Stimulated activated CD8-positive, alpha-beta memory T cell treated with anti-CD3 and anti-CD28 coated beads, Interleukin-15, amount 100 ng/mL, for 48 hours (primary cell): ENCODE data around the gene MAML2.

ENCODE experiments used
- DNase-seq, 2 donors: peaks; one replicate each; pipeline ENCODE4 v3.0.0-alpha.2; 2020; ENCODE audit warnings: low read depth in 2 of 2

Gene MAML2

GRCh38 chr11:96211436-96211835, 131.6 kb downstream of the MAML2 start:
- no peak for DNase-seq

GRCh38 chr11:96207459-96208449, 135.2 kb downstream of the MAML2 start:
- no peak for DNase-seq

GRCh38 chr11:96206955-96207354, 136.0 kb downstream of the MAML2 start:
- DNase-seq = no peak

GRCh38 chr11:96205460-96205809, 137.6 kb downstream of the MAML2 start:
- DNase-seq = no peak

DNA sequence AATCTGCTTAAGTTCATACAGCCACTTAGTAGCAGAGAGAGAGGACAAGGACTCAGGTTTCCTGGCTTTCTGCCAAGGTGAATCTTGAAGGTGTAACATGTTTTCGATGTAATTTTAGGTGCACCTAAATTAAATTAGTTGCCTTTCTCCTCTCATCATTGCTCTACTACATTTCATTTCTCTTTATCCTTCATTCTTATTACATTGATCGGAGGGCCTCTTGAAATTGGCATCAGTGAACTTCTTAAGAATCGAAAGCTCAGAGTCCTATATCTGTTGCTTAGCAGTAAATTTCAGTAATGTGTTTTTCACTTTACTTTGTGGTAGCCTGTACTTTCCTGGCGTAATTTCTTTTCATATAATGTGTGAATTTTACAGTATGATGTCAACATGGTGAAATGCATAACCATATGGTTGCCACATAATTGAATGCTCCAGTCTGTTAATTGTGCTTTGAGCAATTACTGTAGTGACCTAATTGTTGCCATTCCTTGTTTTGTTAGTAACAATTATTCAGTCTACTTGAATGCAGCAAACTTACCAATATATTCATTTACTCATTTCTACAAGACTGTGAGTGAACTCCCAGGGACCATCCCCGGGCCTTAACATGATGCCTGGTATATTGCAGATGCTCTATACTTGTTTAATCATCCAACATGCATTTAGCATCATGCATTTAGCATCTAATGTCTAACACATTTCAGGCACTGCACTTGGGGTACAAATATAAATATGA, 138.1 kb downstream of the MAML2 start:
- DNase-seq = no peak

- no peak for DNase-seq
These were observed 138.7 kb downstream of the MAML2 start for GRCh38 chr11:96204366-96204659.

GRCh38 chr11:96203567-96204365, 139.2 kb downstream of the MAML2 start:
- no peak for DNase-seq

DNA sequence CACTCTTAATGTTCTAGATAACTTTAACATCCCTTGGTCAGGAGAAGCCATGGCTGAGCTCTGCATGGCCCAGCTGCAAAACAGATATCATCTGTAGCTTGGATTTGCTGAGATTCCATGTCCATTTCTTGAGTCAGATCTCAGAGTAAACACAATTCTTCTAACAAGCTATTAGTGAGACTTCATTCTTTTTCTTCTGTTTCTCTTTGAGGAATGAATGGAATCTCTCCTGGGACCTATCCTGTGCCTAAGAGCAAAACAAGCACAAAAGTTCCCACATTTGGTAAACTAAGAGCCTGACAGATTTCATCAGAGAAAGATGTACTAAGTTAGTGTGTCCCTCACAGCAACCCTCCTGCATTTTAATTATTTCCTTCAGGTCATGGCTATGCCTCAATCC, 142.8 kb downstream of the MAML2 start:
- no peak for DNase-seq

GRCh38 chr11:96199563-96200025, 143.4 kb downstream of the MAML2 start:
- DNase-seq = no peak

- no peak for DNase-seq
These were observed 144.9 kb downstream of the MAML2 start for GRCh38 chr11:96197801-96198701.

DNA sequence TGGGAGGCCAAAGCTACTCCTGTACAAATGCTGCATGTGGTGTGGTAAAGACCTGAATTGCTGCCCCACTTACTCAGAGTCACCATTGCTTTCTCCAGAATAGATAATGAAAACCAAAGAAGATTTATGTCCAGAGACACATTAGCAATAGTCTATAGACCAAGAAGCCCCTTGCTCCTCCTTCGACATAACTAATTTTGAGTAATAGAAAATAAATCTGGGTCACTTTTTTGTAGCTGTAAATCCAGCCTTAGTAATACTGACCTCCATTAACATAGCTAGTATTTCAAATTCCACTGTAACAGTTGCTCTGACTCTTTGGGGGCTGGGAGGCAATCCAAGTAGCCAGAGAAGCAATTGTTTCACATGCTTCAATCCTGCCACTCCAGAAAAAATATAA, 145.9 kb downstream of the MAML2 start:
- DNase-seq = no peak

DNA sequence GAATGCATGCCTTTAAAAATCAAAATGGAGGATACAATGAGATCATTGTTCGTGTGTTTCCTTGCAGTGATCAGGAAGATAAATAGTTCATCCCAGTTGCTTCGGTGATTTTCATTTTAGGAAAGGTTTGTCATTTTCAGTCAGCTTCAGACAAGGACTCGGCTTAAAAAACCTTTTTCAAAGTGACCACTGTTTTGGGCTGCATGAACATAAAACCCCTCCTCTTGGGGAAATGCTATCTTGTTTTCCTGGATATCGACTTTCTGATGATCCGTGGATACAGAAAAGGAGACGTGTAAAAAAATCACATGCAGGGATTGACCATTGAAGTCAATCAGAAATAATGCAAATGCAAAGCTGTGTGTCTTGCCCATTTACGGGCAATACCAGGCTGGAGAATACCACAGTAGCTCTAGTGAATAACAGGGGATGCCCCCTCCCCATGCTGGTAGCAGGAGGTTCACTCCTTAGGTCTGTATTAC, 146.8 kb downstream of the MAML2 start:
- no peak for DNase-seq

DNA sequence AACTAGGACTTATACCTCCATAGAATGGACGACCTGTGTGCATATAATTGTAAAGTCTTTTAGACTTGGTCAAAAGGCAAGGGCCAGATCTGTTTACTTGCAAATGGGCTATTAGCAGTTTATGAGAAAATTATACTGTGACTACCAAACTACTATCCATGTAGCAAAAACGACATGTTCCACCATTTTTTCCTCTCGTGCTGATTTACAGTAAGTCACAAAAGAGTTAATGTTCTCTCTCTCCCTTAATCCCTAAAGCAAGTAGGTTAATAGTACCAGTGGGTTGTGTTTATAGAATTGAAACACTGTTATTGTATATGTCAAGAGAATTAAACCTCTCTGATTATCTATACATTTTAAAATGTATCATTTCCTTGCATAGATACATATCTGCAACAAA, 147.3 kb downstream of the MAML2 start:
- no peak for DNase-seq

- no peak for DNase-seq
These were observed 148.2 kb downstream of the MAML2 start for GRCh38 chr11:96194581-96195374.

- no peak for DNase-seq
These were observed 149.1 kb downstream of the MAML2 start for GRCh38 chr11:96193745-96194443.

DNA sequence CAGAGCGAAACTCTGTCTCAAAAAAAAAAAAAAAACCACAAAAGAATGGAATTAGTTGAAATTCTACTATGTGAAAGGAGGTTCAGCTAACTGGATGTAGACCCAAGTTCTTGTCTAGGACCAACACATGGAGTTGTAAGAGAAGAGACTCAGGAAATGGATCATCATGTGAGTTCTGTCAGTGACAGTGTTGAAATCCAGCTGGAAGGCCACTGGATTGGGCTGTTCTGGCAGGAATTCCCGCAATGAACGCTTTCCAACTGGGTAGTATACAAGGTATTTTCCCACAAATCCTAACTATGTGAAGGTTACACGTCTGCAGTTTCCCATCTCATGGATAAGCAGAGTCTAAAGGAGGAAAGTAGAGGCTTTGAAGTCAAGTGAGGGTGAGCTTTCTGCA, 151.2 kb downstream of the MAML2 start:
- no peak for DNase-seq

- no peak for DNase-seq
These were observed 153.6 kb downstream of the MAML2 start for GRCh38 chr11:96189351-96189750.

- no peak for DNase-seq
These were observed 154.6 kb downstream of the MAML2 start for GRCh38 chr11:96188243-96189006.

- DNase-seq = no peak
These were observed 155.2 kb downstream of the MAML2 start for GRCh38 chr11:96187822-96188221.
